Myocyte (in vitro differentiated cells): ENCODE measurements around the gene CACNA2D4. TPM values are rescaled to one million over a fixed set of nuclear protein-coding genes. Genes with fewer than 3 reads are reported as not detected.

ENCODE experiments used
- DNase-seq: peaks from one replicate; pipeline ENCODE4 v3.0.0-alpha.2; 2012; ENCODE audit warnings: low read depth
- total RNA-seq: library from RNA; depleted of rRNA; stranded (reverse); fragments of >200 nt; gene quantifications from 2 replicates; pipeline ENCODE4 v1.2.3, GENCODE V29; 2014

Gene CACNA2D4
- total RNA-seq, 1 donor from 2014 or later = 0.03 TPM

DNA sequence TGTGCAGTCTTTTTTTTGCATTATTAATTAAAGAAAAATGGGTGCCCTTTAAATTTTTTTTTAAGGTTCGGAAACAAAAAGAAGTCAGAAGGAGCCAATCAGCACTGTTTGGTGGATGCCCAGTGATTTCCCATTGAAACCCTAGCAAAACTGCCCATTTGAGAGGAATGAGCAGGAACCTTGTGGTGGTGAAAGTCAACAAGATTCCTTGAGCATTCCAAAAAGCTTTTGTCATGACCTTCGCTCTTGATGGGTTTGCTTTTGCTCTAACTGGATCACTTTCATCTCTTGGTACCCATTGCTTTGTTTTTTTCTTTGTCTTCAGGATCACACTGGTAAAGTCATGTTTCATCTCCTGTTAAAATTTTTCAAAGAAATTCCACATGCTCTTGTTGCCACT lies 173.5 kb downstream of the CACNA2D4 start:
- no peak for DNase-seq

Other genes starting within 250 kb of the CACNA2D4 start
- 15.5 and 22.8 TPM in 2 replicates for gene ADIPOR2, start 227.6 kb downstream of the CACNA2D4 start, total RNA-seq
- gene LRTM2, start 98.1 kb downstream of the CACNA2D4 start, total RNA-seq = 0.11 TPM in 1 of 2 replicates, not detected in the other
- 21.4 and 22.5 TPM in 2 replicates for gene DCP1B, start 85.8 kb upstream of the CACNA2D4 start, total RNA-seq
- gene CACNA1C, start 134.3 kb upstream of the CACNA2D4 start, total RNA-seq = 0.57 TPM in 1 of 2 replicates, not detected in the other